Measurements from ENCODE around the gene ARMC3.
"Not testable (repeated sequence)": the region's sequence is repeated elsewhere in the genome, so short reads cannot be mapped to it uniquely, and the experiment has no call there.

DNA sequence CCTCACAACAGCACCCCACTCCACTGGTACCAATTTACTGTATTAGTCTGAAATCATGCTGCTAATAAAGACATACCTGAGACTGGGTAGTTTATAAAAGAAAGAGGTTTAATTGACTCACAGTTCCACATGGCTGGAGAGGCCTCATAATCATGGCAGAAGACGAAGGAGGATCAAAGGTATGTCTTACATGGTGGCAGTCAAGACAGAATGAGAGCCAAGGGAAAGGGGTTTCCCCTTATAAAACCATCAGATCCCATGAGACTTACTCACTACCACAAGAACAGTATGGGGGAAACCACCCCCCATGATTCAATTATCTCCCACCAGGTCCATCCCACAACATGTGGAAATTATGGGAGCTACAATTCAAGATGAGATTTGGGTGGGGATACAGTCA lies 18.2 kb upstream of the ARMC3 start:
- TF ChIP-seq, protein P1, sequence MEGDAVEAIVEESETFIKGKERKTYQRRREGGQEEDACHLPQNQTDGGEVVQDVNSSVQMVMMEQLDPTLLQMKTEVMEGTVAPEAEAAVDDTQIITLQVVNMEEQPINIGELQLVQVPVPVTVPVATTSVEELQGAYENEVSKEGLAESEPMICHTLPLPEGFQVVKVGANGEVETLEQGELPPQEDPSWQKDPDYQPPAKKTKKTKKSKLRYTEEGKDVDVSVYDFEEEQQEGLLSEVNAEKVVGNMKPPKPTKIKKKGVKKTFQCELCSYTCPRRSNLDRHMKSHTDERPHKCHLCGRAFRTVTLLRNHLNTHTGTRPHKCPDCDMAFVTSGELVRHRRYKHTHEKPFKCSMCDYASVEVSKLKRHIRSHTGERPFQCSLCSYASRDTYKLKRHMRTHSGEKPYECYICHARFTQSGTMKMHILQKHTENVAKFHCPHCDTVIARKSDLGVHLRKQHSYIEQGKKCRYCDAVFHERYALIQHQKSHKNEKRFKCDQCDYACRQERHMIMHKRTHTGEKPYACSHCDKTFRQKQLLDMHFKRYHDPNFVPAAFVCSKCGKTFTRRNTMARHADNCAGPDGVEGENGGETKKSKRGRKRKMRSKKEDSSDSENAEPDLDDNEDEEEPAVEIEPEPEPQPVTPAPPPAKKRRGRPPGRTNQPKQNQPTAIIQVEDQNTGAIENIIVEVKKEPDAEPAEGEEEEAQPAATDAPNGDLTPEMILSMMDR (conservative IDR thresholded peaks at IDR 0.05; ENCODE audit: low read depth, low read length), result not testable (repeated sequence)
- TF ChIP-seq EZH2 (IDR thresholded peaks at IDR 0.05; ENCODE audit: borderline replicate concordance, low read depth, low read length, poor library complexity, severe bottlenecking), result not testable (repeated sequence)

Data from A673 (cell line).